Testis (tissue), 2 donors: ENCODE results near the gene IGSF9B.

Experiments used
- CTCF ChIP-seq, 3 experiments: fragments of 450-650 bp in 2 of 3; fragments of 200-600 bp in 1 of 3; sonication (generic) in 1 of 3; IDR thresholded peaks; one replicate each; pipeline ENCODE4 v1.5.1; 2016 to 2019; ENCODE audit warnings: antibody characterized with exemption in 3 of 3, mild to moderate bottlenecking in 2 of 3, moderate library complexity in 1 of 3
- POLR2A ChIP-seq: fragments of 450-650 bp; IDR thresholded peaks from one replicate; pipeline ENCODE4 v1.6.1; 2017; ENCODE audit warnings: antibody characterized with exemption, mild to moderate bottlenecking, moderate library complexity

- TF ChIP-seq CTCF (IDR thresholded peaks at IDR 0.05): no peak
- no peak for TF ChIP-seq POLR2A
These were observed 55.5 kb downstream of the IGSF9B start for GRCh38 chr11:133901316-133901715.
